GM18858 (cell line): Measurements from ENCODE around the gene ARVCF.

Experiments used
- ATAC-seq: cut with Tn5 transposase; IDR thresholded peaks from one replicate; pipeline ENCODE4 v1.9.1; 2021; ENCODE audit not compliant: unreplicated experiment

Gene ARVCF

GRCh38 chr22:20000246-20001081 lies 16.2 kb downstream of the ARVCF start:
- no peak for ATAC-seq

GRCh38 chr22:19998991-19999820 lies 17.4 kb downstream of the ARVCF start:
- ATAC-seq = no peak

GRCh38 chr22:19998232-19998951 lies 18.2 kb downstream of the ARVCF start:
- no peak for ATAC-seq

- no peak for ATAC-seq
Observed at GRCh38 chr22:19997561-19998231, 18.9 kb downstream of the ARVCF start.

- no peak for ATAC-seq
Observed at GRCh38 chr22:19996694-19997384, 19.8 kb downstream of the ARVCF start.

GRCh38 chr22:19995611-19996339 lies 20.8 kb downstream of the ARVCF start:
- no peak for ATAC-seq

GRCh38 chr22:19994851-19995610 lies 21.6 kb downstream of the ARVCF start:
- ATAC-seq = no peak

- ATAC-seq = no peak
Observed at GRCh38 chr22:19993926-19994325, 22.7 kb downstream of the ARVCF start.

- no peak for ATAC-seq
Observed at GRCh38 chr22:19992921-19993355, 23.7 kb downstream of the ARVCF start.

GRCh38 chr22:19992481-19992911 lies 24.1 kb downstream of the ARVCF start:
- ATAC-seq = no peak

GRCh38 chr22:19991645-19992451 lies 24.8 kb downstream of the ARVCF start:
- no peak for ATAC-seq

GRCh38 chr22:19991395-19991644 lies 25.3 kb downstream of the ARVCF start:
- ATAC-seq = no peak

GRCh38 chr22:19990609-19991394 lies 25.8 kb downstream of the ARVCF start:
- ATAC-seq = no peak

- no peak for ATAC-seq
Observed at GRCh38 chr22:19990188-19990587, 26.4 kb downstream of the ARVCF start.

- ATAC-seq = no peak
Observed at GRCh38 chr22:19989725-19990067, 26.9 kb downstream of the ARVCF start.

GRCh38 chr22:19988965-19989724 lies 27.5 kb downstream of the ARVCF start:
- ATAC-seq = no peak

GRCh38 chr22:19988331-19988808 lies 28.3 kb downstream of the ARVCF start:
- no peak for ATAC-seq
